HEK293 (cell line): ENCODE measurements around the gene SAE1.

Experiments used
- CTCF ChIA-PET: fragments of 350-600 bp; formaldehyde crosslinking; extraction: SDS; loops from one replicate; lab custom pipeline; 2021; ENCODE audit warnings: antibody characterized with exemption; lab: Yijun Ruan, JAX
- POLR2A ChIA-PET: fragments of 300-600 bp; formaldehyde crosslinking; extraction: SDS; loops from one replicate; lab custom pipeline; 2020; ENCODE audit warnings: antibody characterized with exemption, inconsistent platforms; lab: Yijun Ruan, JAX
- H3K27ac ChIP-seq: fragments of 200-500 bp; sonication (Bioruptor generic); 2 replicates; pipeline ENCODE4 v1.5.1; 2014; ENCODE audit warnings: low read depth, low read length, control low read depth, inconsistent platforms; ENCODE audit errors: extremely low read depth
- H3K36me3 ChIP-seq, 2 experiments: fragments of 200-500 bp in 1 of 2; sonication (Bioruptor generic) in 1 of 2; 1 replicate in 1 of 2; 2 replicates in 1 of 2; pipeline ENCODE4 v1.5.1; 2014 to 2017; ENCODE audit warnings: inconsistent platforms in 2 of 2, low read length in 2 of 2; ENCODE audit not compliant: control insufficient read depth in 2 of 2, insufficient read depth in 1 of 2
- H3K4me1 ChIP-seq: fragments of 200-500 bp; sonication (Bioruptor generic); 2 replicates; pipeline ENCODE4 v1.5.1; 2014; ENCODE audit warnings: mild to moderate bottlenecking, low read length, inconsistent platforms; ENCODE audit not compliant: control insufficient read depth, insufficient read depth
- H3K4me3 ChIP-seq: 2 replicates; pipeline ENCODE4 v1.5.1; 2011; ENCODE audit warnings: low read depth, mild to moderate bottlenecking, control low read depth, low read length, moderate library complexity
- H3K9me3 ChIP-seq: fragments of 200-500 bp; sonication (Bioruptor generic); 2 replicates; pipeline ENCODE4 v1.5.1; 2014; ENCODE audit warnings: low read depth, low read length, inconsistent platforms; ENCODE audit not compliant: control insufficient read depth, insufficient read depth
- CTCF ChIP-seq: fragments of 450-650 bp; formaldehyde crosslinking; IDR thresholded peaks from 2 replicates; pipeline ENCODE4 v1.5.1; 2016; ENCODE audit warnings: missing biosample characterization, missing genetic modification characterization
- KLF1 ChIP-seq: fragments of 450-650 bp; formaldehyde crosslinking; IDR thresholded peaks from 2 replicates; pipeline ENCODE4 v1.5.1; 2016; ENCODE audit warnings: missing biosample characterization, missing genetic modification characterization
- MEIS1 ChIP-seq: sonication (generic); formaldehyde crosslinking; IDR thresholded peaks from 2 replicates; pipeline ENCODE4 v1.8.1; 2022; ENCODE audit warnings: missing genetic modification reagents, mild to moderate bottlenecking, borderline replicate concordance
- PRDM10 ChIP-seq: fragments of 450-650 bp; formaldehyde crosslinking; IDR thresholded peaks from 2 replicates; pipeline ENCODE4 v1.5.1; 2016; ENCODE audit warnings: missing biosample characterization, missing genetic modification characterization
- ZBTB21 ChIP-seq: fragments of 450-650 bp; formaldehyde crosslinking; IDR thresholded peaks from 2 replicates; pipeline ENCODE4 v1.5.1; 2017; ENCODE audit warnings: missing biosample characterization, missing genetic modification characterization
- ZNF174 ChIP-seq: fragments of 450-650 bp; formaldehyde crosslinking; IDR thresholded peaks from 2 replicates; pipeline ENCODE4 v1.5.0; 2017; ENCODE audit warnings: missing biosample characterization, mild to moderate bottlenecking, missing genetic modification characterization
- ZNF302 ChIP-seq: fragments of 450-650 bp; formaldehyde crosslinking; IDR thresholded peaks from 2 replicates; pipeline ENCODE4 v1.5.1; 2016; ENCODE audit warnings: missing biosample characterization, missing genetic modification characterization, low read depth
- ZNF510 ChIP-seq: fragments of 450-650 bp; formaldehyde crosslinking; IDR thresholded peaks from 2 replicates; pipeline ENCODE4 v1.5.1; 2018; ENCODE audit warnings: mild to moderate bottlenecking, missing genetic modification characterization, missing biosample characterization; ENCODE audit not compliant: insufficient replicate concordance
- ZNF561 ChIP-seq: fragments of 450-650 bp; IDR thresholded peaks from 2 replicates; pipeline ENCODE4 v1.5.1; 2018; ENCODE audit warnings: missing biosample characterization, missing genetic modification characterization, borderline replicate concordance
- ZNF585B ChIP-seq: fragments of 450-650 bp; formaldehyde crosslinking; IDR thresholded peaks from 2 replicates; pipeline ENCODE4 v1.5.1; 2016; ENCODE audit warnings: missing biosample characterization, missing genetic modification characterization
- ZNF600 ChIP-seq: fragments of 450-650 bp; formaldehyde crosslinking; IDR thresholded peaks from 2 replicates; pipeline ENCODE4 v1.5.1; 2016; ENCODE audit warnings: missing biosample characterization, missing genetic modification characterization
- ZNF645 ChIP-seq: fragments of 450-650 bp; formaldehyde crosslinking; IDR thresholded peaks from 2 replicates; pipeline ENCODE4; 2016; ENCODE audit warnings: missing biosample characterization, missing genetic modification characterization
- ZNF692 ChIP-seq: fragments of 450-650 bp; formaldehyde crosslinking; IDR thresholded peaks from 2 replicates; pipeline ENCODE4 v1.5.1; 2016; ENCODE audit warnings: missing biosample characterization, missing genetic modification characterization
- ZSCAN23 ChIP-seq: fragments of 450-650 bp; formaldehyde crosslinking; IDR thresholded peaks from 2 replicates; pipeline ENCODE4 v1.5.1; 2016; ENCODE audit warnings: missing biosample characterization, missing genetic modification characterization
- TF ChIP-seq, protein P1 (sequence below): fragments of 450-650 bp; formaldehyde crosslinking; IDR thresholded peaks from 2 replicates; pipeline ENCODE4 v1.5.1; 2016; ENCODE audit warnings: missing biosample characterization, missing genetic modification characterization

The SAE1 gene

DNA sequence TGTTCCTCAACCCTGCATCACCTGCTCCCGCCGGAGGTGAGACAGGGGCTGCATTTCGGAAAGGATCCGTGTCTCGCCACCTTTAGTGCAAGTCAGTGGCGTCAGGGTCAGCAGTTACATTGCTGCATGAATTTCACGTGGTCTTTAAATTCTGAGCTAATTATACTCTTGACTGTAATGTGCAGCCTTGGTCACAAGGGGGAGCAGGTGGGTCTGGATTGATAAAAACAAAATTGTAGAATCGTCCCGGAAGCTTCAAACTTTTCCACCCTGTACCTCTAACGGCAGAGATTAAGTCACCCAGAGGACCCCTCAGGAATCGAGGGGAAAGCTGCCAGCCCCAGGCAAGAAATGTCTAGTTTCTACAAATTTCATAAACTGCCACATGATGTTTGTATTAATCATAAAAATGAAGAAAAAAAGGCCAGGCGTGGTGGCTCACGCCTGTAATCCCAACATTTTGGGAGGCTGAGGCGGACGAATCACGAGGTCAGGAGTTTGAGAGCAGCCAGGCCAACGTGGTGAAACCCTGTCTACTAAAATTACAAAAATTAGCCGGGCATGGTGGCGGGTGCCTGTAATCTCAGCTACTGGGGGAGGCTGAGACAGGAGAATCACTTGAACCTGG is 80.2 kb downstream of the SAE1 start (continued):
- TF ChIP-seq PRDM10 (tag by site-specific recombination) (no peak), ZSCAN23 (tag by site-specific recombination) (no peak), CTCF (peak; percentile 52; the same call in 1 of the 2 replicates), ZNF302 (tag by site-specific recombination) (no peak), ZNF561 (tag by site-specific recombination) (peak; percentile 16; the same call in 1 of the 2 replicates), ZNF585B (tag by site-specific recombination) (no peak), ZNF600 (tag by site-specific recombination) (peak; percentile 62), ZNF692 (peak; percentile 19; the same call in 1 of the 2 replicates), ZBTB21 (tag by site-specific recombination) (no peak), MEIS1 (no peak), ZNF510 (tag by site-specific recombination) (no peak), ZNF174 (no peak)
- TF ChIP-seq, protein P1, sequence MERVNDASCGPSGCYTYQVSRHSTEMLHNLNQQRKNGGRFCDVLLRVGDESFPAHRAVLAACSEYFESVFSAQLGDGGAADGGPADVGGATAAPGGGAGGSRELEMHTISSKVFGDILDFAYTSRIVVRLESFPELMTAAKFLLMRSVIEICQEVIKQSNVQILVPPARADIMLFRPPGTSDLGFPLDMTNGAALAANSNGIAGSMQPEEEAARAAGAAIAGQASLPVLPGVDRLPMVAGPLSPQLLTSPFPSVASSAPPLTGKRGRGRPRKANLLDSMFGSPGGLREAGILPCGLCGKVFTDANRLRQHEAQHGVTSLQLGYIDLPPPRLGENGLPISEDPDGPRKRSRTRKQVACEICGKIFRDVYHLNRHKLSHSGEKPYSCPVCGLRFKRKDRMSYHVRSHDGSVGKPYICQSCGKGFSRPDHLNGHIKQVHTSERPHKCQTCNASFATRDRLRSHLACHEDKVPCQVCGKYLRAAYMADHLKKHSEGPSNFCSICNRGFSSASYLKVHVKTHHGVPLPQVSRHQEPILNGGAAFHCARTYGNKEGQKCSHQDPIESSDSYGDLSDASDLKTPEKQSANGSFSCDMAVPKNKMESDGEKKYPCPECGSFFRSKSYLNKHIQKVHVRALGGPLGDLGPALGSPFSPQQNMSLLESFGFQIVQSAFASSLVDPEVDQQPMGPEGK (tag by site-specific recombination) = peak; percentile 15; the same call in 1 of the 2 replicates

- ChIA-PET POLR2A (interaction anchor here (1.2 kb wide), 1 partner anchor 10 kb away, joined by 5 read pairs; no protein-coding TSS in a partner anchor), CTCF (interaction anchor here (0.5 to 9.4 kb wide), 3 partner anchors 29 to 741 kb away, joined by 6 to 316 read pairs (median 20); no protein-coding TSS in a partner anchor)
- Histone ChIP-seq H3K36me3 (peaks cover 9 to 12% of the 10 kb centered on the region in 2 experiments; a peak in 2 of 3 replicates), H3K4me1 (0 out of 2 replicates have a peak, but pooled peaks cover under 1% of the 10 kb centered on the region), H3K4me3 (no peak overlapping the region), H3K9me3 (no peaks in the 10 kb centered on the region), H3K27ac (no peak overlapping the region)
- TF ChIP-seq ZNF645 (no peak), KLF1 (tag by site-specific recombination) (peak; percentile 63)
Observed at GRCh38 chr19:47215581-47215980, 84.9 kb downstream of the SAE1 start.
